Measurements from ENCODE around the gene UGP2. TPM values are rescaled to one million over a fixed set of nuclear protein-coding genes. Genes with fewer than 3 reads are reported as not detected.

Gene UGP2
- total RNA-seq, 4 donors from 2014 or later, result 85.4 to 125 (median 106) TPM

- no peak overlapping the region for H3K27ac ChIP-seq
- no peak overlapping the region for H3K4me3 ChIP-seq
- TF ChIP-seq POLR2A (IDR thresholded peaks at IDR 0.05) (no peak), CTCF (IDR thresholded peaks at IDR 0.05) (no peak)
- H3K27me3 ChIP-seq, result no peaks in the 10 kb centered on the region
- H3K9me3 ChIP-seq, result no peaks in the 10 kb centered on the region
- no peak for DNase-seq
- peaks cover 0 to 15% (median 0%) of the 10 kb centered on the region in 4 donors for H3K4me1 ChIP-seq
- H3K36me3 ChIP-seq, result peaks cover 0 to 19% (median 0%) of the 10 kb centered on the region in 3 donors
These were observed 24.5 kb downstream of the UGP2 start for GRCh38 chr2:63866009-63866709.

- no peak for DNase-seq
- Histone ChIP-seq H3K9me3 (no peaks in the 10 kb centered on the region), H3K4me3 (no peak overlapping the region), H3K4me1 (no peaks in the 10 kb centered on the region), H3K36me3 (peaks cover 0 to 28% (median 0%) of the 10 kb centered on the region in 3 donors), H3K27me3 (no peaks in the 10 kb centered on the region), H3K27ac (no peak overlapping the region)
- TF ChIP-seq CTCF (IDR thresholded peaks at IDR 0.05), result no peak
These were observed 29.0 kb downstream of the UGP2 start for GRCh38 chr2:63870679-63871078.

- no peak for DNase-seq
- Histone ChIP-seq H3K27me3 (no peaks in the 10 kb centered on the region), H3K4me1 (no peaks in the 10 kb centered on the region), H3K4me3 (no peak overlapping the region), H3K36me3 (peaks cover 0 to 28% (median 0%) of the 10 kb centered on the region in 3 donors), H3K9me3 (no peaks in the 10 kb centered on the region), H3K27ac (no peak overlapping the region)
- no peak for TF ChIP-seq CTCF (IDR thresholded peaks at IDR 0.05)
- no peak for TF ChIP-seq POLR2A (IDR thresholded peaks at IDR 0.05)
These were observed 30.2 kb downstream of the UGP2 start for GRCh38 chr2:63871864-63872263.

- H3K36me3 ChIP-seq, result peaks cover 0 to 28% (median 0%) of the 10 kb centered on the region in 3 donors
- DNase-seq, result no peak
- no peak for TF ChIP-seq CTCF (IDR thresholded peaks at IDR 0.05)
- TF ChIP-seq POLR2A (IDR thresholded peaks at IDR 0.05), result no peak
- no peaks in the 10 kb centered on the region for H3K4me1 ChIP-seq
- H3K27ac ChIP-seq, result no peak overlapping the region
- no peak overlapping the region for H3K4me3 ChIP-seq
- no peaks in the 10 kb centered on the region for H3K9me3 ChIP-seq
- H3K27me3 ChIP-seq, result no peaks in the 10 kb centered on the region
These were observed 31.1 kb downstream of the UGP2 start for GRCh38 chr2:63872571-63873328.

GRCh38 chr2:63874204-63875130, 32.8 kb downstream of the UGP2 start:
- peaks cover 0 to 20% (median 0%) of the 10 kb centered on the region in 3 donors for H3K36me3 ChIP-seq
- no peaks in the 10 kb centered on the region for H3K9me3 ChIP-seq
- no peak overlapping the region for H3K4me3 ChIP-seq
- no peak overlapping the region for H3K27ac ChIP-seq
- H3K4me1 ChIP-seq, result no peaks in the 10 kb centered on the region
- H3K27me3 ChIP-seq, result no peaks in the 10 kb centered on the region
- no peak for TF ChIP-seq POLR2A (IDR thresholded peaks at IDR 0.05)
- TF ChIP-seq CTCF (IDR thresholded peaks at IDR 0.05), result no peak
- no peak for DNase-seq

Measured in Peyer's patch (tissue), 4 donors.